ACC112 (cell line): ENCODE measurements around the gene ENTPD2.

Experiments used
- H2AFZ ChIP-seq: fragments of 200-600 bp; sonication (generic); one replicate; pipeline ENCODE4 v1.6.0; 2017; ENCODE audit warnings: antibody characterized with exemption, low read length; ENCODE audit not compliant: unreplicated experiment
- H3K27ac ChIP-seq: fragments of 200-600 bp; sonication (generic); 2 replicates; pipeline ENCODE4 v1.5.1; 2014; ENCODE audit warnings: low read depth, mild to moderate bottlenecking, antibody characterized with exemption, low read length, moderate library complexity
- H3K27me3 ChIP-seq: fragments of 200-600 bp; sonication (generic); 2 replicates; pipeline ENCODE4 v1.6.1; 2014; ENCODE audit warnings: mild to moderate bottlenecking, antibody characterized with exemption, low read length, moderate library complexity, mixed read lengths; ENCODE audit not compliant: insufficient read depth
- H3K36me3 ChIP-seq: fragments of 200-600 bp; sonication (generic); 2 replicates; pipeline ENCODE4 v1.6.1; 2016; ENCODE audit warnings: mild to moderate bottlenecking, antibody characterized with exemption, low read length, moderate library complexity, mixed read lengths; ENCODE audit not compliant: insufficient read depth
- H3K4me1 ChIP-seq: fragments of 200-600 bp; sonication (generic); one replicate; pipeline ENCODE4 v1.6.1; 2016; ENCODE audit warnings: low read length, mixed read lengths; ENCODE audit not compliant: insufficient read depth, unreplicated experiment, control insufficient read depth
- H3K4me3 ChIP-seq: fragments of 200-600 bp; sonication (generic); 2 replicates; pipeline ENCODE4 v1.5.1; 2014; ENCODE audit warnings: mild to moderate bottlenecking, low read depth, low read length
- H3K79me2 ChIP-seq: fragments of 200-600 bp; sonication (generic); one replicate; pipeline ENCODE4 v1.6.0; 2016; ENCODE audit warnings: low read length; ENCODE audit not compliant: control insufficient read depth, unreplicated experiment, insufficient read depth

The ENTPD2 gene

GRCh38 chr9:137087409-137087925 is 33.6 kb upstream of the ENTPD2 start:
- H3K4me1 ChIP-seq, result peaks cover 39% of the 10 kb centered on the region
- peak overlapping the region; percentile 55 for H2AFZ ChIP-seq
- peak overlapping the region; percentile 83 for H3K4me3 ChIP-seq
- H3K27me3 ChIP-seq, result no peaks in the 10 kb centered on the region
- H3K27ac ChIP-seq, result peak overlapping the region; percentile 46; the same call in 1 of the 2 replicates
- peaks cover 1% of the 10 kb centered on the region; the same call in 1 of the 2 replicates for H3K36me3 ChIP-seq
- peaks cover 8% of the 10 kb centered on the region for H3K79me2 ChIP-seq

- Histone ChIP-seq H3K4me1 (peaks cover 42% of the 10 kb centered on the region), H3K4me3 (peak within 1 kb of the TSS; percentile 83), H3K27me3 (no peaks in the 10 kb centered on the region), H3K27ac (peak within 1 kb of the TSS; percentile 82), H3K36me3 (peaks cover 2% of the 10 kb centered on the region; the same call in 1 of the 2 replicates), H3K79me2 (peaks cover 8% of the 10 kb centered on the region), H2AFZ (peak within 1 kb of the TSS; percentile 66)
These were observed 32.9 kb upstream of the ENTPD2 start, which contains the start of gene MAN1B1 for GRCh38 chr9:137086531-137087408. Gene MAN1B1 (plus strand): TSS chr9:137086985. CDS start chr9:137087000, 15 bp downstream.

GRCh38 chr9:137085920-137086530 is 32.2 kb upstream of the ENTPD2 start:
- Histone ChIP-seq H3K27ac (peak overlapping the region; percentile 82), H2AFZ (peak overlapping the region; percentile 66)

GRCh38 chr9:137084526-137084925 is 30.7 kb upstream of the ENTPD2 start:
- peaks cover 4% of the 10 kb centered on the region; the same call in 1 of the 2 replicates for H3K36me3 ChIP-seq
- H3K4me3 ChIP-seq, result no peak overlapping the region
- H2AFZ ChIP-seq, result no peak overlapping the region
- H3K79me2 ChIP-seq, result peaks cover 11% of the 10 kb centered on the region
- H3K27me3 ChIP-seq, result no peaks in the 10 kb centered on the region
- H3K27ac ChIP-seq, result no peak overlapping the region
- peaks cover 42% of the 10 kb centered on the region for H3K4me1 ChIP-seq

More at GRCh38 chr9:137085920-137086530, 32.2 kb upstream of the ENTPD2 start:
- H3K4me3 ChIP-seq, result peak overlapping the region; percentile 83
- H3K79me2 ChIP-seq, result peaks cover 8% of the 10 kb centered on the region
- H3K4me1 ChIP-seq, result peaks cover 42% of the 10 kb centered on the region
- H3K27me3 ChIP-seq, result no peaks in the 10 kb centered on the region
- peaks cover 4% of the 10 kb centered on the region; the same call in 1 of the 2 replicates for H3K36me3 ChIP-seq

- peak overlapping the region; percentile 61 for H3K27ac ChIP-seq
- peaks cover 42% of the 10 kb centered on the region for H3K4me1 ChIP-seq
- H2AFZ ChIP-seq, result no peak overlapping the region
- peaks cover 10% of the 10 kb centered on the region; the same call in 1 of the 2 replicates for H3K36me3 ChIP-seq
- H3K79me2 ChIP-seq, result peaks cover 15% of the 10 kb centered on the region
- H3K4me3 ChIP-seq, result 0 out of 2 replicates have a peak overlapping the region, but pooled peaks have one; percentile 10
- no peaks in the 10 kb centered on the region for H3K27me3 ChIP-seq
These were observed 29.6 kb upstream of the ENTPD2 start for GRCh38 chr9:137083394-137084004.

- Histone ChIP-seq H3K36me3 (peaks cover 10% of the 10 kb centered on the region; the same call in 1 of the 2 replicates), H3K27me3 (no peaks in the 10 kb centered on the region), H3K4me3 (no peak overlapping the region), H3K27ac (peak overlapping the region; percentile 61), H3K79me2 (peaks cover 21% of the 10 kb centered on the region), H2AFZ (no peak overlapping the region), H3K4me1 (peaks cover 38% of the 10 kb centered on the region)
These were observed 29.0 kb upstream of the ENTPD2 start for GRCh38 chr9:137082925-137083290.

GRCh38 chr9:137082222-137082924 is 28.5 kb upstream of the ENTPD2 start:
- H3K4me3 ChIP-seq, result no peak overlapping the region
- H2AFZ ChIP-seq, result no peak overlapping the region
- peaks cover 36% of the 10 kb centered on the region for H3K4me1 ChIP-seq
- H3K27me3 ChIP-seq, result no peaks in the 10 kb centered on the region
- H3K27ac ChIP-seq, result peak overlapping the region; percentile 61
- H3K36me3 ChIP-seq, result peaks cover 10% of the 10 kb centered on the region; the same call in 1 of the 2 replicates
- H3K79me2 ChIP-seq, result peaks cover 18% of the 10 kb centered on the region

GRCh38 chr9:137080260-137081122 is 26.6 kb upstream of the ENTPD2 start:
- no peak overlapping the region for H3K4me3 ChIP-seq
- no peak overlapping the region for H2AFZ ChIP-seq
- H3K36me3 ChIP-seq, result peaks cover 10% of the 10 kb centered on the region; the same call in 1 of the 2 replicates
- no peak overlapping the region for H3K27ac ChIP-seq
- H3K27me3 ChIP-seq, result no peaks in the 10 kb centered on the region
- H3K4me1 ChIP-seq, result peaks cover 36% of the 10 kb centered on the region
- H3K79me2 ChIP-seq, result peaks cover 18% of the 10 kb centered on the region

- peaks cover 18% of the 10 kb centered on the region for H3K79me2 ChIP-seq
- no peaks in the 10 kb centered on the region for H3K27me3 ChIP-seq
- peaks cover 10% of the 10 kb centered on the region; the same call in 1 of the 2 replicates for H3K36me3 ChIP-seq
- H3K4me3 ChIP-seq, result 0 out of 2 replicates have a peak overlapping the region, but pooled peaks have one; percentile 24
- H2AFZ ChIP-seq, result no peak overlapping the region
- peaks cover 26% of the 10 kb centered on the region for H3K4me1 ChIP-seq
- no peak overlapping the region for H3K27ac ChIP-seq
These were observed 25.5 kb upstream of the ENTPD2 start for GRCh38 chr9:137079401-137079787.
